HG03045 (cell line): ENCODE data around the gene VEGFA.

ENCODE experiments used
- ATAC-seq: cut with Tn5 transposase; IDR thresholded peaks from one replicate; pipeline ENCODE4 v1.9.1; 2021; ENCODE audit warnings: mild to moderate bottlenecking, moderate library complexity; ENCODE audit not compliant: unreplicated experiment

The VEGFA gene

DNA sequence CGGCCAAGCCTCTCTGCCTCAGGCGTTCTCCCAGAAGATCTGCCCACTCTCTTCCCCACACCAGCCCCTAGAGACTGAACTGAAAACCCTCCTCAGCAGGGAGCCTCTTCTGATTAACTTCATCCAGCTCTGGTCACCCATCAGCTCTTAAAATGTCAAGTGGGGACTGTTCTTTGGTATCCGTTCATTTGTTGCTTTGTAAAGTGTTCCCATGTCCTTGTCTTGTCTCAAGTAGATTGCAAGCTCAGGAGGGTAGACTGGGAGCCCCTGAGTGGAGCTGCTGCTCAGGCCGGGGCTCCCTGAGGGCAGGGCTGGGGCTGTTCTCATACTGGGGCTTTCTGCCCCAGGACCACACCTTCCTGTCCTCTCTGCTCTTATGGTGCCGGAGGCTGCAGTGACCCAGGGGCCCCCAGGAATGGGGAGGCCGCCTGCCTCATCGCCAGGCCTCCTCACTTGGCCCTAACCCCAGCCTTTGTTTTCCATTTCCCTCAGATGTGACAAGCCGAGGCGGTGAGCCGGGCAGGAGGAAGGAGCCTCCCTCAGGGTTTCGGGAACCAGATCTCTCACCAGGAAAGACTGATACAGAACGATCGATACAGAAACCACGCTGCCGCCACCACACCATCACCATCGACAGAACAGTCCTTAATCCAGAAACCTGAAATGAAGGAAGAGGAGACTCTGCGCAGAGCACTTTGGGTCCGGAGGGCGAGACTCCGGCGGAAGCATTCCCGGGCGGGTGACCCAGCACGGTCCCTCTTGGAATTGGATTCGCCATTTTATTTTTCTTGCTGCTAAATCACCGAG is 14.2 kb downstream of the VEGFA start:
- ATAC-seq: no peak

- no peak for ATAC-seq
Measured at GRCh38 chr6:43785220-43785752, 15.3 kb downstream of the VEGFA start.

DNA sequence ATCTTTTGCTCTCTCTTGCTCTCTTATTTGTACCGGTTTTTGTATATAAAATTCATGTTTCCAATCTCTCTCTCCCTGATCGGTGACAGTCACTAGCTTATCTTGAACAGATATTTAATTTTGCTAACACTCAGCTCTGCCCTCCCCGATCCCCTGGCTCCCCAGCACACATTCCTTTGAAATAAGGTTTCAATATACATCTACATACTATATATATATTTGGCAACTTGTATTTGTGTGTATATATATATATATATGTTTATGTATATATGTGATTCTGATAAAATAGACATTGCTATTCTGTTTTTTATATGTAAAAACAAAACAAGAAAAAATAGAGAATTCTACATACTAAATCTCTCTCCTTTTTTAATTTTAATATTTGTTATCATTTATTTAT is 15.9 kb downstream of the VEGFA start:
- ATAC-seq: no peak

GRCh38 chr6:43786664-43787329 is 16.8 kb downstream of the VEGFA start:
- ATAC-seq: no peak

- ATAC-seq: no peak
Measured at GRCh38 chr6:43788301-43788700, 18.3 kb downstream of the VEGFA start.

GRCh38 chr6:43789447-43789846 is 19.4 kb downstream of the VEGFA start:
- ATAC-seq: no peak

DNA sequence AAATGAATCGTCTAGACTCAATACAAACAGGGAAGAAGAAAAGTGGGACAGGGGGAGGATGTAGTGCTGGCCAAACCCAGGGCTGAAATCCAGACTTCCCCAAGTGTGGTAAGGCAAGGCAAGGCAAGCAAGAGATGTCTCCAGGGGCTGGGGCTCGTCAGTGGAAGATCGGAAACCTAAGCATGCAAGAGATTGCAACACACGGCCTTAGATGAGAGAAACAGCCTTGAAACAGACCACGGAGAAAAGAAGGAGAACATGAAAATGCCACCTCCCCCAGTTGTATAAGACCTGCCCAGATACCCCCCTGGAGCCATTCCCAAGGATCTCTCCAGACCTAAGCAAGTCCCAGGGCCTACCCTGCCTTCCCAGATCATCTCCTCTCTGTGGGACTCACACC is 20.0 kb downstream of the VEGFA start:
- no peak for ATAC-seq

GRCh38 chr6:43791745-43792422 is 21.9 kb downstream of the VEGFA start:
- no peak for ATAC-seq

DNA sequence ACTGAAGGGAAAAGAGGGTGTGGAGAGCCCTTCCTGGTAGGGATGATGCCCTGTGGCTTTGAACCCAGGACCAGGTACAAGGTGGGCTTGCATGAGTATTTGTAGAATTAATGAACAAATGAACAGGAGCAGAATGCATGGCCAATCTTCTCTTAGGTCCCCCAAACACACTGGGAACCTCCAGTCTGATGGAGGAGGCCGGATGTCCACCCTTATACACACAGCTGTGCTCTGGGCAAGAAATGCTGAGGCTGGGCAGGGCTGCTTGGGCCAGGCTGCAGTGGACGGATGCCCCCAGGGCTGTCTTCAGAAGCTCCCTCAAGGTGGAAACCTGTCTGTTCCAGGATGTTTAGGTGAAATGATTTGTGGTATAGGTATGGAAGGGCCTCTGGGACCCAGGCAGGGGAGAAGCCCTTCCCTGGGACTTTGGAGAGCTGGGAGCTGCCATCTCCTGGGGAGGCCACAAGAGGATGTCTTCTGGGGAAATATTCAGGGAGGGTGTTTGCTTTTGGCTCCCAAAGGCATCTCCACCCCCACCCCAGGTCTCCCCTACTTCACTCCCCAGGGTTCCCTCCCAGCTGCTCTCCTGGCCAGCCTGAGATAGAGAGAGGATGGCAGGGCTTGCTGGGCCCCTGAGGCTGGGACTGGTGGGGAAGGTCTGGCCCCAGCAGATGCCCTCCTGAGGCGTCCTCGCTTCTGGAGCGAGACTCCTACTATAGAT is 23.3 kb downstream of the VEGFA start:
- ATAC-seq: no peak

DNA sequence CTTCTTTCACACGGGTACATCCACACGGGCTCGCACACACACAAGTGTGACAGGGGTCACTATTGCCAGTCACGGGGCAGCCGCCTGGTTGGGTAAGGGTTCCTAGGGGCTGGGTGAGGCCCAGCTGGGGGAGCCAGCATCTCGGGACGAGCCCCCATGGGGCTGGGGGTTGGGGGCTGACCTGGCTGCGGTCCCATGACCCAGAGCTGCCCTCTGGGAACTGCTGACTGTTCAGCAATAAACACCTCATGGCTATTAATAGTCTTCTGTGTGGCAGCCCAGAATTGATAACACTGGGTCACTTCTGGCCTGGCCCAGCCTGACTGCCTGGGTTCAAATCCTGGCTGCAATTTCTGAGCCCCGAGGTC is 23.8 kb downstream of the VEGFA start:
- ATAC-seq: no peak

DNA sequence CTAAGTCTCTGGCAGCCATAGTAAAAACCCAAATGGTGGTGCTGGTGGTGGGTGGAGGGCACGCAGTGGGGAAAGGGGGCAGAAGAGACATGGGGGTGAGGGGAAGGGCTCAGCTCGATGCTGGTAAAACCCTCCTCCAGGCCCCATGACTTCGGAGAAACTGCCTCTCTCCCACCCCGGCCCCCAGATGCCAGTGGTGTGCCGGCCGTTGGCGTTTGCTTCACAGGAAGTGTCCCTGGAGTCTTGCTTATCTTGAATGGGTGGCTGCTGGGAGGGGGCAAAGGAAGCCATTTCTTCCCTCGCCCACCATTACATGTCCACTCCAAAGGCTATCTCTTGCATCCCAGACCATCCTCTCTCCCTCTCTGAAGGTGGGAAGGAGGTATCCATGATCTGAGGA is 25.4 kb downstream of the VEGFA start:
- no peak for ATAC-seq

DNA sequence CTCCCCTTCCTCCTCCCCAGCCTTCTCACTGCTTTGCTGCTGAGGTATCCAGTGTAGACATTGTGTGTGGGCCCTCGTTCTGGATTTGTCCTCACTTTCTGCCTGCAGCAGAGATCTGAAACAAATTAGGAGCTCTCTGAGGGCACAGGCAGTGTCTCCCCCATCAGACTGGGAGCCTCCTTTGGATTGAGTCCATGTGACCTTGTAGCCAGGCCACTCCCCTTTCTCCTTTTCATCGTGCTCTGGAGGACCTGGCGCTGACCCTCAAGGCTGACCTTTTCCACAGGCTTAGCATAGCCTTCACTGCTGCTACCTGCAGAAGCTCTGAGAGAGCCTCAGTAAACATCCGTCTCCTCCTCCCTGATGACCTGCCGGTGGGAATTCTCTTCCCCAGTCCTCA is 26.2 kb downstream of the VEGFA start:
- no peak for ATAC-seq

- ATAC-seq: no peak
Measured at GRCh38 chr6:43796903-43797890, 27.2 kb downstream of the VEGFA start.

DNA sequence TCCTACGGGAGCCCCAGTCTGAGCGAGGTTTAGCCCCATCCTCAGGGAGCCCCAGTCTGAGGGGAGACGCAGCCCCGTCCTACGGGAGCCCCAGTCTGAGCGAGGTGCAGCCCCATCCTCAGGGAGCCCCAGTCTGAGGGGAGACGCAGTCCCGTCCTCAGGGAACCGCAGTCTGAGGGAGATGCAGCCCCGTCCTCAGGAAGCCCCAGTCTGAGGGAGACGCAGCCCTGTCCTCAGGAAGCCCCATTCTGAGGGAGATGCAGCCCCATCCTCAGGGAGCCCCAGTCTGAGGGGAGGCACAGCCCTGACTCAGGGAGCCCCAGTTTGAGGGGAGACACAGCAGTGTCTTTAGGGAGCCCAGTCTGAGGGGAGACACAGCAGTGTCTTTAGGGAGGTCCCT is 27.9 kb downstream of the VEGFA start:
- ATAC-seq: no peak

- no peak for ATAC-seq
Measured at GRCh38 chr6:43798688-43799444, 28.9 kb downstream of the VEGFA start.

- ATAC-seq: no peak
Measured at GRCh38 chr6:43799551-43800297, 29.7 kb downstream of the VEGFA start.

- ATAC-seq: no peak
Measured at GRCh38 chr6:43800298-43800623, 30.2 kb downstream of the VEGFA start.

GRCh38 chr6:43800746-43801494 is 30.9 kb downstream of the VEGFA start:
- no peak for ATAC-seq
